H1 (cell line): ENCODE data around the gene STX8.

Experiments
- CHD2 ChIP-seq: IDR thresholded peaks from 2 replicates; pipeline ENCODE4 v1.6.1; 2012; ENCODE audit warnings: low read length, improper control_type of control experiment
- CTCF ChIP-seq, 3 experiments: IDR thresholded peaks; 1 replicate in 2 of 3; 2 replicates in 1 of 3; pipeline versions ENCODE4 v1.5.1 to v1.6.1; 2011; ENCODE audit warnings: low read length in 3 of 3, mild to moderate bottlenecking in 3 of 3, inconsistent platforms in 2 of 3, low read depth in 1 of 3, moderate library complexity in 1 of 3; ENCODE audit not compliant: insufficient read depth in 1 of 3; ENCODE audit errors: control extremely low read depth in 1 of 3
- EP300 ChIP-seq, 2 experiments: IDR thresholded peaks; 1 replicate in 1 of 2; 2 replicates in 1 of 2; pipeline ENCODE4 v1.6.1; 2011 to 2012; ENCODE audit warnings: low read depth in 2 of 2, low read length in 2 of 2, mild to moderate bottlenecking in 2 of 2, borderline replicate concordance in 1 of 2, inconsistent platforms in 1 of 2, moderate library complexity in 1 of 2
- EZH2 ChIP-seq: fragments of 200-600 bp; sonication (generic); IDR thresholded peaks from 2 replicates; pipeline ENCODE4 v1.7.1; 2012; ENCODE audit warnings: low read depth, mild to moderate bottlenecking, moderate library complexity, low read length, inconsistent platforms; ENCODE audit not compliant: severe bottlenecking
- MAX ChIP-seq: IDR thresholded peaks from 2 replicates; pipeline ENCODE4 v1.6.1; 2012; ENCODE audit warnings: inconsistent platforms
- POLR2A ChIP-seq, 2 experiments: IDR thresholded peaks; 1 replicate in 1 of 2; 2 replicates in 1 of 2; pipeline ENCODE4 v1.6.1; 2011; ENCODE audit warnings: low read depth in 2 of 2, low read length in 2 of 2, mild to moderate bottlenecking in 2 of 2; ENCODE audit errors: control extremely low read depth in 1 of 2
- RFX5 ChIP-seq: IDR thresholded peaks from 2 replicates; pipeline ENCODE4 v1.6.1; 2011; ENCODE audit warnings: low read depth, low read length, improper control_type of control experiment, borderline replicate concordance
- SIN3A ChIP-seq, 2 experiments: IDR thresholded peaks in 1 of 2; conservative IDR thresholded peaks in 1 of 2; 2 replicates each; pipeline ENCODE4 v1.6.1; 2011 to 2012; ENCODE audit warnings: low read length in 2 of 2, improper control_type of control experiment in 1 of 2, low read depth in 1 of 2, mild to moderate bottlenecking in 1 of 2
- TAF1 ChIP-seq: IDR thresholded peaks from 2 replicates; pipeline ENCODE4 v1.6.1; 2011; ENCODE audit warnings: mild to moderate bottlenecking, low read depth, low read length
- YY1 ChIP-seq: IDR thresholded peaks from 2 replicates; pipeline ENCODE4 v1.6.1; 2011; ENCODE audit warnings: low read depth, mild to moderate bottlenecking, low read length
- ZNF274 ChIP-seq: IDR thresholded peaks from 2 replicates; pipeline ENCODE4 v1.7.0; 2012; ENCODE audit warnings: low read length, borderline replicate concordance; ENCODE audit errors: extremely low read depth

GRCh38 chr17:9215465-9215864 lies 360.2 kb downstream of the STX8 start:
- TF ChIP-seq CTCF (IDR thresholded peaks at IDR 0.05; ENCODE audit: control extremely low read depth in 1 of 3, insufficient read depth in 1 of 3, low read depth in 1 of 3, low read length in 3 of 3) = no peak
- TF ChIP-seq POLR2A (IDR thresholded peaks at IDR 0.05; ENCODE audit: control extremely low read depth in 1 of 2, low read depth in 2 of 2, low read length in 2 of 2) = no peak
- no peak for TF ChIP-seq ZNF274
- no peak for TF ChIP-seq EP300 (IDR thresholded peaks at IDR 0.05; ENCODE audit: borderline replicate concordance in 1 of 2, low read depth in 2 of 2, low read length in 2 of 2)
- TF ChIP-seq EZH2 = no peak
- TF ChIP-seq CHD2 = no peak
- no peak for TF ChIP-seq SIN3A (conservative IDR thresholded peaks at IDR 0.05 in 1 of 2, IDR thresholded peaks at IDR 0.05 in 1 of 2; ENCODE audit: low read depth in 1 of 2, low read length in 2 of 2)
- TF ChIP-seq RFX5 = no peak
- no peak for TF ChIP-seq MAX
- TF ChIP-seq TAF1 = no peak
- no peak for TF ChIP-seq YY1
